GM19455 (cell line): Measurements from ENCODE around the gene SMIM24.

Source experiments
- ATAC-seq: cut with Tn5 transposase; IDR thresholded peaks from one replicate; pipeline ENCODE4 v1.9.1; 2021; ENCODE audit not compliant: unreplicated experiment

Gene SMIM24

GRCh38 chr19:3476830-3477229 is 3.5 kb downstream of the SMIM24 start:
- no peak for ATAC-seq

- no peak for ATAC-seq
Measured at GRCh38 chr19:3475449-3475848, 4.9 kb downstream of the SMIM24 start.

GRCh38 chr19:3474614-3475013 is 5.7 kb downstream of the SMIM24 start:
- ATAC-seq: no peak

GRCh38 chr19:3474010-3474409 is 6.3 kb downstream of the SMIM24 start:
- ATAC-seq: no peak

GRCh38 chr19:3471954-3472655 is 8.2 kb downstream of the SMIM24 start:
- no peak for ATAC-seq

- no peak for ATAC-seq
Measured at GRCh38 chr19:3470500-3471128, 9.7 kb downstream of the SMIM24 start.

- no peak for ATAC-seq
Measured at GRCh38 chr19:3469638-3470499, 10.5 kb downstream of the SMIM24 start.

GRCh38 chr19:3468211-3468610 is 12.1 kb downstream of the SMIM24 start:
- ATAC-seq: no peak

- ATAC-seq: no peak
Measured at GRCh38 chr19:3467437-3468198, 12.7 kb downstream of the SMIM24 start.

- no peak for ATAC-seq
Measured at GRCh38 chr19:3466635-3467034, 13.7 kb downstream of the SMIM24 start.

- ATAC-seq: no peak
Measured at GRCh38 chr19:3465552-3465951, 14.8 kb downstream of the SMIM24 start.

GRCh38 chr19:3464587-3465235 is 15.6 kb downstream of the SMIM24 start:
- no peak for ATAC-seq

- ATAC-seq: no peak
Measured at GRCh38 chr19:3463714-3464586, 16.4 kb downstream of the SMIM24 start.

GRCh38 chr19:3462991-3463713 is 17.2 kb downstream of the SMIM24 start:
- ATAC-seq: no peak

GRCh38 chr19:3459965-3460582 is 20.3 kb downstream of the SMIM24 start:
- no peak for ATAC-seq

GRCh38 chr19:3459089-3459881 is 21.0 kb downstream of the SMIM24 start:
- no peak for ATAC-seq

- no peak for ATAC-seq
Measured at GRCh38 chr19:3458229-3459088, 21.9 kb downstream of the SMIM24 start.
